Panc1 (cell line): ENCODE results near the gene SMPD4.

Experiments
- CTCF ChIP-seq: fragments of 450-650 bp; IDR thresholded peaks from 2 replicates; pipeline ENCODE4 v1.5.1; 2017; ENCODE audit warnings: mild to moderate bottlenecking
- POLR2AphosphoS5 ChIP-seq: IDR thresholded peaks from 2 replicates; pipeline ENCODE4 v1.6.1; 2012; ENCODE audit warnings: mild to moderate bottlenecking, low read depth, low read length, moderate library complexity
- SIN3A ChIP-seq: IDR thresholded peaks from 2 replicates; pipeline ENCODE4 v1.6.1; 2012; ENCODE audit warnings: low read depth, mild to moderate bottlenecking, low read length, moderate library complexity, borderline replicate concordance; ENCODE audit not compliant: insufficient read depth
- TCF7L2 ChIP-seq: IDR thresholded peaks from 2 replicates; pipeline ENCODE4 v1.6.1; 2011; ENCODE audit warnings: mild to moderate bottlenecking, low read depth, low read length, inconsistent platforms

GRCh38 chr2:130183512-130184373 is 2.3 kb upstream of the SMPD4 start:
- no peak for TF ChIP-seq CTCF
- no peak for TF ChIP-seq SIN3A
- TF ChIP-seq TCF7L2, result no peak
- TF ChIP-seq POLR2AphosphoS5, result no peak
